BJ (cell line): Measurements from ENCODE around the gene ALDOC. TPM values are rescaled to one million over a fixed set of nuclear protein-coding genes. Genes with fewer than 3 reads are reported as not detected.
A peak's percentile ranks its signal among the peaks of the same experiment; 100 is the strongest.

Source experiments
- CTCF ChIA-PET: fragments of 350-600 bp; formaldehyde crosslinking; extraction: SDS; loops from one replicate; lab custom pipeline; 2021; ENCODE audit warnings: antibody characterized with exemption, inconsistent platforms; lab: Yijun Ruan, JAX
- POLR2A ChIA-PET: fragments of 300-600 bp; sonication (Branson Sonifier 250); formaldehyde crosslinking; extraction: SDS; loops from one replicate; lab custom pipeline; 2021; ENCODE audit warnings: antibody characterized with exemption; lab: Charles Lee
- DNase-seq: peaks from one replicate; pipeline ENCODE4 v3.0.0-alpha.2; 2011; ENCODE audit warnings: low read depth
- H3K27me3 ChIP-seq: 2 replicates; pipeline ENCODE4 v1.6.0; 2011; ENCODE audit warnings: low read length; ENCODE audit not compliant: control insufficient read depth, insufficient read depth
- H3K36me3 ChIP-seq: 2 replicates; pipeline ENCODE4 v1.5.1; 2011; ENCODE audit warnings: low read length; ENCODE audit not compliant: control insufficient read depth, insufficient read depth
- H3K4me3 ChIP-seq: 2 replicates; pipeline ENCODE4 v1.5.1; 2011; ENCODE audit warnings: low read depth, mild to moderate bottlenecking, control low read depth, low read length
- CTCF ChIP-seq: IDR thresholded peaks from 2 replicates; pipeline ENCODE4 v1.5.1; 2011; ENCODE audit warnings: low read depth, mild to moderate bottlenecking, control low read depth, inconsistent platforms, low read length, moderate library complexity; ENCODE audit not compliant: insufficient read depth
- polyA plus RNA-seq: library from polyadenylated mRNA; depleted of rRNA; stranded (reverse); fragments of >200 nt; gene quantifications from 2 replicates; pipeline ENCODE4 v1.2.3, GENCODE V29; 2011

Gene ALDOC
- polyA plus RNA-seq, 1 experiment, result 65.4 TPM

- TF ChIP-seq CTCF, result peak; percentile 53
- CTCF ChIA-PET, result interaction anchor here (0.6 to 2.5 kb wide), 2 partner anchors 21 to 30 kb away, joined by 3 to 6 read pairs; no protein-coding TSS in a partner anchor
- no peak overlapping the region for H3K4me3 ChIP-seq
- DNase-seq, result no peak
- POLR2A ChIA-PET, result no interaction called here
- H3K27me3 ChIP-seq, result no peaks in the 10 kb centered on the region
- peaks cover 16% of the 10 kb centered on the region for H3K36me3 ChIP-seq
Measured at GRCh38 chr17:28554565-28554964, 22.1 kb downstream of the ALDOC start.

- Histone ChIP-seq H3K4me3 (no peak overlapping the region), H3K27me3 (no peaks in the 10 kb centered on the region), H3K36me3 (peaks cover 14% of the 10 kb centered on the region)
- CTCF ChIA-PET, result interaction anchor here (1.2 to 2.5 kb wide), 3 partner anchors 8 to 31 kb away, joined by 5 to 7 read pairs (median 6); partner anchors contain the start of gene ALDOC
- no peak for DNase-seq
- TF ChIP-seq CTCF, result no peak
- POLR2A ChIA-PET, result no interaction called here
Measured at GRCh38 chr17:28553000-28553505, 23.6 kb downstream of the ALDOC start.

- TF ChIP-seq CTCF, result no peak
- peak within 1 kb of the TSS; percentile 55 for H3K4me3 ChIP-seq
- CTCF ChIA-PET, result interaction anchor here (1.2 to 6.4 kb wide), 7 partner anchors 9 to 61 kb away, joined by 3 to 27 read pairs (median 6); partner anchors contain the start of gene ALDOC
Measured at GRCh38 chr17:28552176-28552999, 24.3 kb downstream of the ALDOC start, which contains the start of gene UNC119. Gene UNC119 (minus strand): TSS chr17:28552624. CDS start chr17:28552557, 67 bp downstream.

GRCh38 chr17:28551421-28552175 is 25.1 kb downstream of the ALDOC start:
- peak overlapping the region; percentile 55 for H3K4me3 ChIP-seq
- ChIA-PET CTCF (interaction anchor here (1.0 to 6.4 kb wide), 6 partner anchors 11 to 65 kb away, joined by 3 to 27 read pairs (median 5); no protein-coding TSS in a partner anchor), POLR2A (no interaction called here)
- DNase-seq, result no peak
- TF ChIP-seq CTCF, result no peak
- no peaks in the 10 kb centered on the region for H3K27me3 ChIP-seq
- H3K36me3 ChIP-seq, result peaks cover 15% of the 10 kb centered on the region

More at GRCh38 chr17:28552176-28552999, 24.3 kb downstream of the ALDOC start, which contains the start of gene UNC119:
- Histone ChIP-seq H3K36me3 (peaks cover 15% of the 10 kb centered on the region), H3K27me3 (no peaks in the 10 kb centered on the region)
- POLR2A ChIA-PET, result no interaction called here
- no peak for DNase-seq
